IMR-90 (cell line): ENCODE results near the gene ZNF20. TPM values are rescaled to one million over a fixed set of nuclear protein-coding genes. Genes with fewer than 3 reads are reported as not detected.

Source experiments
- ATAC-seq: fragments of 200-7000 bp; cut with Tn5 transposase; 2 replicates; pipeline ENCODE4 v1.9.1; 2020; ENCODE audit warnings: low read depth, mild to moderate bottlenecking, moderate library complexity
- BruUV-seq: library from RNA; stranded (reverse); fragments of 400-500 nt; replicated peaks from 2 replicates; lab custom pipeline; 2021; lab: Mats Ljungman, UMichigan
- CTCF ChIA-PET: fragments of 300-600 bp; formaldehyde crosslinking; extraction: SDS; loops from one replicate; lab custom pipeline; 2021; ENCODE audit warnings: antibody characterized with exemption; lab: Yijun Ruan, JAX
- POLR2A ChIA-PET: fragments of 300-600 bp; sonication (Branson Sonifier 250); formaldehyde crosslinking; loops from one replicate; lab custom pipeline; 2022; ENCODE audit warnings: antibody characterized with exemption; ENCODE audit not compliant: unreplicated experiment; lab: Charles Lee
- DNase-seq: peaks from one replicate; pipeline ENCODE4 v3.0.0; 2013
- H2AFZ ChIP-seq: replicated peaks from 2 replicates; pipeline ENCODE3; 2013; ENCODE audit warnings: low read length, mild to moderate bottlenecking; ENCODE audit not compliant: poor library complexity
- H2AK5ac ChIP-seq: 2 replicates; pipeline ENCODE4 v1.6.1; 2013; ENCODE audit warnings: low read depth, low read length, inconsistent platforms
- H2AK9ac ChIP-seq: replicated peaks from 2 replicates; pipeline ENCODE3; 2013; ENCODE audit warnings: mild to moderate bottlenecking, low read depth, low read length, moderate library complexity; ENCODE audit not compliant: poor library complexity
- H2BK120ac ChIP-seq: 2 replicates; pipeline ENCODE4 v1.6.1; 2013; ENCODE audit warnings: low read depth, low read length, inconsistent platforms
- H2BK15ac ChIP-seq: 3 replicates; pipeline ENCODE4 v1.6.1; 2013; ENCODE audit warnings: low read depth, low read length, inconsistent platforms
- H2BK20ac ChIP-seq: 2 replicates; pipeline ENCODE4 v1.6.1; 2013; ENCODE audit warnings: low read depth, mild to moderate bottlenecking, inconsistent platforms, low read length, moderate library complexity
- H2BK5ac ChIP-seq: 2 replicates; pipeline ENCODE4 v1.6.1; 2013; ENCODE audit warnings: mild to moderate bottlenecking, low read depth, low read length, inconsistent platforms; ENCODE audit not compliant: poor library complexity, severe bottlenecking
- H3K14ac ChIP-seq: replicated peaks from 2 replicates; pipeline ENCODE4 v1.6.1; 2013; ENCODE audit warnings: low read depth, low read length, inconsistent platforms
- H3K18ac ChIP-seq: 2 replicates; pipeline ENCODE4 v1.6.1; 2013; ENCODE audit warnings: low read depth, low read length, control low read depth
- H3K23ac ChIP-seq: 2 replicates; pipeline ENCODE4 v1.6.1; 2013; ENCODE audit warnings: low read depth, low read length, inconsistent platforms
- H3K27ac ChIP-seq: 2 replicates; pipeline ENCODE4 v1.5.1; 2013; ENCODE audit warnings: mild to moderate bottlenecking, control low read depth, low read length; ENCODE audit not compliant: insufficient read depth
- H3K27me3 ChIP-seq: 2 replicates; pipeline ENCODE4 v1.6.1; 2013; ENCODE audit warnings: low read length; ENCODE audit not compliant: control insufficient read depth, insufficient read depth
- H3K36me3 ChIP-seq: 2 replicates; pipeline ENCODE4 v1.6.1; 2013; ENCODE audit warnings: low read length, mixed read lengths; ENCODE audit not compliant: control insufficient read depth, insufficient read depth
- H3K4ac ChIP-seq: 2 replicates; pipeline ENCODE4 v1.6.1; 2013; ENCODE audit warnings: low read depth, low read length, inconsistent platforms
- H3K4me1 ChIP-seq: 2 replicates; pipeline ENCODE4 v1.6.1; 2013; ENCODE audit warnings: low read length, mixed read lengths; ENCODE audit not compliant: control insufficient read depth, insufficient read depth
- H3K4me2 ChIP-seq: 2 replicates; pipeline ENCODE4 v1.6.1; 2013; ENCODE audit warnings: low read depth, mild to moderate bottlenecking, control low read depth, low read length, moderate library complexity
- H3K4me3 ChIP-seq: 2 replicates; pipeline ENCODE4 v1.5.1; 2013; ENCODE audit warnings: low read depth, mild to moderate bottlenecking, control low read depth, low read length, moderate library complexity; ENCODE audit not compliant: insufficient read depth
- H3K56ac ChIP-seq: 2 replicates; pipeline ENCODE4 v1.6.1; 2013; ENCODE audit warnings: low read length, inconsistent platforms; ENCODE audit not compliant: insufficient read depth; ENCODE audit errors: extremely low read depth
- H3K79me1 ChIP-seq, 2 experiments: 2 replicates each; pipeline ENCODE4 v1.6.1; 2013; ENCODE audit warnings: low read length in 2 of 2, inconsistent platforms in 1 of 2, low read depth in 1 of 2
- H3K9ac ChIP-seq: 2 replicates; pipeline ENCODE4 v1.6.1; 2013; ENCODE audit warnings: low read depth, low read length, control low read depth
- H3K9me1 ChIP-seq: 2 replicates; pipeline ENCODE4 v1.6.1; 2013; ENCODE audit warnings: low read length, inconsistent platforms; ENCODE audit not compliant: insufficient read depth
- H3K9me3 ChIP-seq: 2 replicates; pipeline ENCODE4 v1.6.1; 2013; ENCODE audit warnings: low read length; ENCODE audit not compliant: control insufficient read depth, insufficient read depth
- H4K20me1 ChIP-seq: 2 replicates; pipeline ENCODE4 v1.6.1; 2013; ENCODE audit warnings: low read length, inconsistent platforms; ENCODE audit not compliant: insufficient read depth
- H4K5ac ChIP-seq: 2 replicates; pipeline ENCODE4 v1.6.1; 2013; ENCODE audit warnings: mild to moderate bottlenecking, low read depth, low read length, control low read depth
- H4K8ac ChIP-seq, 2 experiments: 2 replicates each; pipeline ENCODE4 v1.6.1; 2013; ENCODE audit warnings: low read depth in 2 of 2, low read length in 2 of 2, control low read depth in 1 of 2, inconsistent platforms in 1 of 2
- H4K91ac ChIP-seq: 2 replicates; pipeline ENCODE4 v1.6.1; 2013; ENCODE audit warnings: low read depth, low read length, inconsistent platforms; ENCODE audit not compliant: insufficient read depth
- BHLHE40 ChIP-seq: fragments of 150-350 bp; IDR thresholded peaks from 2 replicates; pipeline ENCODE4 v1.6.1; 2016; ENCODE audit warnings: mild to moderate bottlenecking, low read depth, low read length
- CEBPB ChIP-seq: IDR thresholded peaks from 2 replicates; pipeline ENCODE4 v1.6.1; 2012; ENCODE audit warnings: low read depth, low read length, improper control_type of control experiment
- CHD1 ChIP-seq: IDR thresholded peaks from 2 replicates; pipeline ENCODE4 v1.6.1; 2012; ENCODE audit warnings: low read depth, low read length, improper control_type of control experiment
- FOS ChIP-seq: fragments of 150-350 bp; IDR thresholded peaks from 2 replicates; pipeline ENCODE4 v1.6.1; 2016; ENCODE audit warnings: low read depth, low read length
- MAFK ChIP-seq: IDR thresholded peaks from 2 replicates; pipeline ENCODE4 v1.6.1; 2012; ENCODE audit warnings: low read depth, low read length, improper control_type of control experiment
- MAZ ChIP-seq: IDR thresholded peaks from 2 replicates; pipeline ENCODE4 v1.6.1; 2012; ENCODE audit warnings: low read depth, mild to moderate bottlenecking, low read length, improper control_type of control experiment, moderate library complexity, borderline replicate concordance
- MXI1 ChIP-seq: IDR thresholded peaks from 2 replicates; pipeline ENCODE4 v1.6.1; 2012; ENCODE audit warnings: low read depth, mild to moderate bottlenecking, low read length, moderate library complexity, borderline replicate concordance
- NFE2L2 ChIP-seq: fragments of 150-350 bp; IDR thresholded peaks from 2 replicates; pipeline ENCODE4 v1.6.1; 2016; ENCODE audit warnings: low read depth, mild to moderate bottlenecking, low read length
- POLR2A ChIP-seq: IDR thresholded peaks from 2 replicates; pipeline ENCODE4 v1.6.1; 2012; ENCODE audit warnings: mild to moderate bottlenecking, low read depth, low read length
- RAD21 ChIP-seq: IDR thresholded peaks from 2 replicates; pipeline ENCODE4 v1.6.1; 2012; ENCODE audit warnings: low read length, improper control_type of control experiment
- RCOR1 ChIP-seq: IDR thresholded peaks from 2 replicates; pipeline ENCODE4 v1.6.1; 2012; ENCODE audit warnings: mild to moderate bottlenecking, low read length, improper control_type of control experiment; ENCODE audit not compliant: insufficient replicate concordance
- RFX5 ChIP-seq: IDR thresholded peaks from 2 replicates; pipeline ENCODE4 v1.8.0; 2012; ENCODE audit warnings: low read depth, mild to moderate bottlenecking, low read length, moderate library complexity
- SMC3 ChIP-seq: fragments of 150-350 bp; IDR thresholded peaks from 2 replicates; pipeline ENCODE4 v1.6.1; 2016; ENCODE audit warnings: low read depth, mild to moderate bottlenecking, antibody characterized with exemption, low read length, moderate library complexity
- WGBS, 2 experiments: methylation state at CpG; one replicate each; pipeline versions ENCODE4 v1.1.5 to v1.1.7; 2013; ENCODE audit warnings: missing lambda C conversion rate in 2 of 2; ENCODE audit not compliant: insufficient read length in 1 of 2; ENCODE audit errors: extremely low coverage in 2 of 2; 5-methylcytosine and 5-hydroxymethylcytosine counted together
- dilution Hi-C: fragments of 300-500 bp; cut with HindIII; formaldehyde crosslinking; loops from one replicate; pipeline ENCODE4 v1.14.3; 2018; ENCODE audit warnings: low sequenced_read_pairs; ENCODE audit not compliant: unreplicated experiment
- in situ Hi-C: fragments of 300-500 bp; cut with MboI; formaldehyde crosslinking; loops from 3 replicates; pipeline ENCODE4 v1.14.3; 2019; ENCODE audit warnings: low sequenced_read_pairs, inconsistent platforms, mixed read lengths
- intact Hi-C: fragments of 100-400 bp; cut with micrococcal nuclease; formaldehyde crosslinking; loops from 2 replicates; pipeline ENCODE4 v1.10.0; 2022
- polyA plus RNA-seq, 3 experiments: library from polyadenylated mRNA; depleted of rRNA; stranded (reverse); fragments of >200 nt; gene quantifications; 2 replicates each; pipeline ENCODE4 v1.2.3, GENCODE V29; 2012; ENCODE audit warnings: low replicate concordance in 1 of 3
- total RNA-seq: library from RNA; depleted of rRNA; stranded (reverse); fragments of >200 nt; gene quantifications from 2 replicates; pipeline ENCODE4 v1.2.3, GENCODE V29; 2012
- TF ChIP-seq, protein P1 (sequence below): fragments of 150-350 bp; IDR thresholded peaks from 2 replicates; pipeline ENCODE4 v1.6.1; 2016; ENCODE audit warnings: low read depth, mild to moderate bottlenecking, low read length, moderate library complexity, borderline replicate concordance
- TF ChIP-seq, protein P2 (sequence below): conservative IDR thresholded peaks from 2 replicates; pipeline ENCODE4 v1.5.1; 2012; ENCODE audit warnings: mild to moderate bottlenecking, low read depth, low read length, improper control_type of control experiment
- TF ChIP-seq, protein P3 (sequence below): fragments of 150-350 bp; IDR thresholded peaks from 2 replicates; pipeline ENCODE4 v1.6.1; 2017; ENCODE audit warnings: mild to moderate bottlenecking, antibody characterized with exemption, low read length, low read depth

Gene ZNF20
- total and polyA plus RNA-seq, 2 of the 4 experiments (the other 2 are of a cell fraction): 2.1 to 7.9 TPM

DNA sequence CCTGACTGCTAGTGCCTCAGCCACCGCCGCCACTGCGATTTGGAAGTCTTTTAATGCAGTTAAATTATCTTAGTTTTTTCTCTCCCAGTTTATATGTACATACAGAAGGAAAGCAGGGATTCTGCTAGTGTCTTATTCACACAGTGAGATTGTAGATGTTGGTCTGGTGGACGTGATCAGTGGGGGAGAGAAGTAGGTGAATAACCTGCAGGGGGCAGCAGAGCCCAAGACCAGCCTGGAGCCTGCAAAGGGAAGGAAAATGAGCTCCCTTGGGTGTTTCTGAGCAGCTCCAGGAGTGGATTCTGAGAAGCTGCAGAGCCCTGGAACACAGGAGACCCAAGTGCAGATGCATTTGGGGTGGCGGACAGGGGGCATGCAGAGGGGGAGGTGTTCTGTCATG lies 49.3 kb downstream of the ZNF20 start:
- H2BK15ac ChIP-seq: no peak overlapping the region
- no peak overlapping the region for H3K23ac ChIP-seq
- H2AK5ac ChIP-seq: no peak overlapping the region
- no peak overlapping the region for H3K18ac ChIP-seq
- no peak overlapping the region for H3K56ac ChIP-seq
- H2AK9ac ChIP-seq: peak overlapping the region; percentile 9
- ChIA-PET CTCF (interaction anchor here (0.5 to 1.3 kb wide), 9 partner anchors 8 to 518 kb away, joined by 3 to 6 read pairs (median 3); partner anchors contain the start of genes ZNF20 and ZNF442), POLR2A (no interaction called here)
- TF ChIP-seq, protein P1, sequence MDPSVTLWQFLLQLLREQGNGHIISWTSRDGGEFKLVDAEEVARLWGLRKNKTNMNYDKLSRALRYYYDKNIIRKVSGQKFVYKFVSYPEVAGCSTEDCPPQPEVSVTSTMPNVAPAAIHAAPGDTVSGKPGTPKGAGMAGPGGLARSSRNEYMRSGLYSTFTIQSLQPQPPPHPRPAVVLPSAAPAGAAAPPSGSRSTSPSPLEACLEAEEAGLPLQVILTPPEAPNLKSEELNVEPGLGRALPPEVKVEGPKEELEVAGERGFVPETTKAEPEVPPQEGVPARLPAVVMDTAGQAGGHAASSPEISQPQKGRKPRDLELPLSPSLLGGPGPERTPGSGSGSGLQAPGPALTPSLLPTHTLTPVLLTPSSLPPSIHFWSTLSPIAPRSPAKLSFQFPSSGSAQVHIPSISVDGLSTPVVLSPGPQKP: no peak
- TF ChIP-seq MXI1 (no peak), CEBPB (no peak), CHD1 (no peak), RAD21 (peak; percentile 65), BHLHE40 (no peak), RCOR1 (no peak), RFX5 (no peak), SMC3 (peak; percentile 53), MAFK (no peak), NFE2L2 (no peak), FOS (no peak), POLR2A (no peak), MAZ (no peak)
- TF ChIP-seq, protein P2, sequence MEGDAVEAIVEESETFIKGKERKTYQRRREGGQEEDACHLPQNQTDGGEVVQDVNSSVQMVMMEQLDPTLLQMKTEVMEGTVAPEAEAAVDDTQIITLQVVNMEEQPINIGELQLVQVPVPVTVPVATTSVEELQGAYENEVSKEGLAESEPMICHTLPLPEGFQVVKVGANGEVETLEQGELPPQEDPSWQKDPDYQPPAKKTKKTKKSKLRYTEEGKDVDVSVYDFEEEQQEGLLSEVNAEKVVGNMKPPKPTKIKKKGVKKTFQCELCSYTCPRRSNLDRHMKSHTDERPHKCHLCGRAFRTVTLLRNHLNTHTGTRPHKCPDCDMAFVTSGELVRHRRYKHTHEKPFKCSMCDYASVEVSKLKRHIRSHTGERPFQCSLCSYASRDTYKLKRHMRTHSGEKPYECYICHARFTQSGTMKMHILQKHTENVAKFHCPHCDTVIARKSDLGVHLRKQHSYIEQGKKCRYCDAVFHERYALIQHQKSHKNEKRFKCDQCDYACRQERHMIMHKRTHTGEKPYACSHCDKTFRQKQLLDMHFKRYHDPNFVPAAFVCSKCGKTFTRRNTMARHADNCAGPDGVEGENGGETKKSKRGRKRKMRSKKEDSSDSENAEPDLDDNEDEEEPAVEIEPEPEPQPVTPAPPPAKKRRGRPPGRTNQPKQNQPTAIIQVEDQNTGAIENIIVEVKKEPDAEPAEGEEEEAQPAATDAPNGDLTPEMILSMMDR: peak; percentile 65
- TF ChIP-seq, protein P3, sequence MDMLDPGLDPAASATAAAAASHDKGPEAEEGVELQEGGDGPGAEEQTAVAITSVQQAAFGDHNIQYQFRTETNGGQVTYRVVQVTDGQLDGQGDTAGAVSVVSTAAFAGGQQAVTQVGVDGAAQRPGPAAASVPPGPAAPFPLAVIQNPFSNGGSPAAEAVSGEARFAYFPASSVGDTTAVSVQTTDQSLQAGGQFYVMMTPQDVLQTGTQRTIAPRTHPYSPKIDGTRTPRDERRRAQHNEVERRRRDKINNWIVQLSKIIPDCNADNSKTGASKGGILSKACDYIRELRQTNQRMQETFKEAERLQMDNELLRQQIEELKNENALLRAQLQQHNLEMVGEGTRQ: no peak
- no peaks in the 10 kb centered on the region for H4K20me1 ChIP-seq
- DNase-seq: peak; percentile 53
- H3K36me3 ChIP-seq: no peaks in the 10 kb centered on the region
- H3K4me3 ChIP-seq: no peak overlapping the region
- peaks cover 3% of the 10 kb centered on the region; the same call in 1 of the 2 replicates for H3K9me1 ChIP-seq
- no peak overlapping the region for H2AFZ ChIP-seq
- H3K27ac ChIP-seq: no peak overlapping the region
- no peak overlapping the region for H2BK120ac ChIP-seq
- peak; percentile 34; the same call in 1 of the 2 replicates for ATAC-seq
- H3K27me3 ChIP-seq: no peaks in the 10 kb centered on the region
- no peak overlapping the region for H3K9ac ChIP-seq
- no peak overlapping the region for H3K4ac ChIP-seq
- peaks cover 8 to 22% of the 10 kb centered on the region in 2 experiments for H3K79me1 ChIP-seq
- no peak overlapping the region for H4K8ac ChIP-seq
- H3K9me3 ChIP-seq: no peaks in the 10 kb centered on the region; the same call in 1 of the 2 replicates
- in situ Hi-C loops: no loop called here
- H3K4me2 ChIP-seq: no peak overlapping the region
- no peak overlapping the region for H3K14ac ChIP-seq
- H3K4me1 ChIP-seq: 0 out of 2 replicates have a peak, but pooled peaks cover 2% of the 10 kb centered on the region
- intact Hi-C loops: loop anchor here (5.0 kb wide), 1 partner anchor 276 kb away; the partner anchor contains the start of gene ZNF442
- no peak overlapping the region for H2BK5ac ChIP-seq
- WGBS, 2 experiments: no CpG with 5 or more reads among the region's 5 CpGs
- no peak overlapping the region for H2BK20ac ChIP-seq
- H4K5ac ChIP-seq: no peak overlapping the region
- no TSS peak for BruUV-seq
- H4K91ac ChIP-seq: no peak overlapping the region
- dilution Hi-C loops: no loop called here
